Vagina (tissue), 2 donors: ENCODE data around the gene HMCN2. TPM values are rescaled to one million over a fixed set of nuclear protein-coding genes. Genes with fewer than 3 reads are reported as not detected.
"Not testable (repeated sequence)": the region's sequence is repeated elsewhere in the genome, so short reads cannot be mapped to it uniquely, and the experiment has no call there.

Experiments
- DNase-seq, 2 donors: peaks; one replicate each; pipeline ENCODE4 v3.0.0-alpha.2; 2017; ENCODE audit errors: extremely low spot score in 2 of 2
- H3K27ac ChIP-seq: fragments of 200-600 bp; sonication (generic); one replicate; pipeline ENCODE4 v1.5.1; 2019
- H3K27me3 ChIP-seq: fragments of 200-600 bp; sonication (generic); one replicate; pipeline ENCODE4 v1.5.1; 2019
- H3K36me3 ChIP-seq, 2 donors: fragments of 200-600 bp; sonication (generic); one replicate each; pipeline ENCODE4 v1.5.1; 2017 to 2019
- H3K4me1 ChIP-seq: fragments of 200-600 bp; sonication (generic); one replicate; pipeline ENCODE4 v1.5.1; 2019
- H3K4me3 ChIP-seq, 2 donors: fragments of 200-600 bp; sonication (generic); 1 replicate in 1 of 2; 2 replicates in 1 of 2; pipeline ENCODE4 v1.5.1; 2016 to 2019
- H3K9me3 ChIP-seq: fragments of 200-600 bp; sonication (generic); one replicate; pipeline ENCODE4 v1.5.1; 2019
- POLR2A ChIP-seq, 2 donors: fragments of 450-650 bp; IDR thresholded peaks; one replicate each; pipeline ENCODE4 v1.6.1; 2017; ENCODE audit warnings: antibody characterized with exemption in 2 of 2, mild to moderate bottlenecking in 2 of 2, moderate library complexity in 2 of 2
- POLR2AphosphoS5 ChIP-seq, 2 donors: sonication (generic); formaldehyde crosslinking; IDR thresholded peaks; one replicate each; pipeline ENCODE4 v1.9.0; 2017; ENCODE audit warnings: antibody characterized with exemption in 2 of 2, mild to moderate bottlenecking in 2 of 2, low read depth in 1 of 2; ENCODE audit not compliant: insufficient read depth in 1 of 2
- intact Hi-C: fragments of 100-400 bp; cut with DNase I; formaldehyde crosslinking; loops from one replicate; pipeline ENCODE4 v1.15.1; 2023
- total RNA-seq: library from RNA; depleted of rRNA; stranded (reverse); fragments of >200 nt; gene quantifications from one replicate; pipeline ENCODE4 v1.2.3, GENCODE V29; 2016
- TF ChIP-seq, protein P1 (sequence below), 3 experiments: fragments of 450-650 bp in 2 of 3; fragments of 200-600 bp in 1 of 3; sonication (generic) in 1 of 3; IDR thresholded peaks; one replicate each; pipeline ENCODE4 v1.5.1; 2017 to 2019; ENCODE audit warnings: antibody characterized with exemption in 3 of 3, mild to moderate bottlenecking in 2 of 3, moderate library complexity in 2 of 3

Gene HMCN2
- total RNA-seq, 1 donor from 2014 or later, result 5.2 TPM

- no peak for DNase-seq
- Histone ChIP-seq H3K9me3 (no peaks in the 10 kb centered on the region), H3K27me3 (no peaks in the 10 kb centered on the region), H3K4me1 (peaks cover 15% of the 10 kb centered on the region), H3K36me3 (no peaks in the 10 kb centered on the region), H3K27ac (no peak overlapping the region), H3K4me3 (no peak overlapping the region)
- intact Hi-C loops, result no loop called here
- no peak for TF ChIP-seq POLR2A (IDR thresholded peaks at IDR 0.05)
- TF ChIP-seq, protein P1, sequence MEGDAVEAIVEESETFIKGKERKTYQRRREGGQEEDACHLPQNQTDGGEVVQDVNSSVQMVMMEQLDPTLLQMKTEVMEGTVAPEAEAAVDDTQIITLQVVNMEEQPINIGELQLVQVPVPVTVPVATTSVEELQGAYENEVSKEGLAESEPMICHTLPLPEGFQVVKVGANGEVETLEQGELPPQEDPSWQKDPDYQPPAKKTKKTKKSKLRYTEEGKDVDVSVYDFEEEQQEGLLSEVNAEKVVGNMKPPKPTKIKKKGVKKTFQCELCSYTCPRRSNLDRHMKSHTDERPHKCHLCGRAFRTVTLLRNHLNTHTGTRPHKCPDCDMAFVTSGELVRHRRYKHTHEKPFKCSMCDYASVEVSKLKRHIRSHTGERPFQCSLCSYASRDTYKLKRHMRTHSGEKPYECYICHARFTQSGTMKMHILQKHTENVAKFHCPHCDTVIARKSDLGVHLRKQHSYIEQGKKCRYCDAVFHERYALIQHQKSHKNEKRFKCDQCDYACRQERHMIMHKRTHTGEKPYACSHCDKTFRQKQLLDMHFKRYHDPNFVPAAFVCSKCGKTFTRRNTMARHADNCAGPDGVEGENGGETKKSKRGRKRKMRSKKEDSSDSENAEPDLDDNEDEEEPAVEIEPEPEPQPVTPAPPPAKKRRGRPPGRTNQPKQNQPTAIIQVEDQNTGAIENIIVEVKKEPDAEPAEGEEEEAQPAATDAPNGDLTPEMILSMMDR (IDR thresholded peaks at IDR 0.05), result no peak
- no peak for TF ChIP-seq POLR2AphosphoS5 (IDR thresholded peaks at IDR 0.05; ENCODE audit: insufficient read depth in 1 of 2, low read depth in 1 of 2)
These were observed 166.2 kb downstream of the HMCN2 start for GRCh38 chr9:130431536-130432303.

DNA sequence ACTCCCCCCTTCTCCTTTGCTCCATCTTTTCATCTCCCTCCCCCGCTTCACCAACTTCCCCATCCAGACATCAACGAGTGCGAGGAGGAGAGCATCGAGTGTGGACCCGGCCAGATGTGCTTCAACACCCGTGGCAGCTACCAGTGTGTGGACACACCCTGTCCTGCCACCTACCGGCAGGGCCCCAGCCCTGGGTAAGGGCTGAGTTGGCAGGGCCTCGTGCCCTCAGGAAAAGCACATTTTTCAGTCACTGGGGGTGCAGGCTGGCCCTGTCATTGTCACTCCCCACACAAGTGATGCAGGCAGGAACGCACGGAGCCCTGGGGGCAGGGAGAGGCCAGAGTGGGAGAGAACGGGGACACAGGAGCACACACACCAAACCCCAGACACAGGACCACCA lies 166.8 kb downstream of the HMCN2 start:
- Histone ChIP-seq H3K4me1 (peaks cover 15% of the 10 kb centered on the region), H3K4me3 (no peak overlapping the region), H3K36me3 (no peaks in the 10 kb centered on the region), H3K27me3 (no peaks in the 10 kb centered on the region), H3K27ac (no peak overlapping the region), H3K9me3 (no peaks in the 10 kb centered on the region)
- no peak for DNase-seq
- TF ChIP-seq POLR2AphosphoS5 (IDR thresholded peaks at IDR 0.05; ENCODE audit: insufficient read depth in 1 of 2, low read depth in 1 of 2), result no peak
- TF ChIP-seq, protein P1 (IDR thresholded peaks at IDR 0.05), result no peak
- TF ChIP-seq POLR2A (IDR thresholded peaks at IDR 0.05), result no peak
- intact Hi-C loops, result no loop called here

DNA sequence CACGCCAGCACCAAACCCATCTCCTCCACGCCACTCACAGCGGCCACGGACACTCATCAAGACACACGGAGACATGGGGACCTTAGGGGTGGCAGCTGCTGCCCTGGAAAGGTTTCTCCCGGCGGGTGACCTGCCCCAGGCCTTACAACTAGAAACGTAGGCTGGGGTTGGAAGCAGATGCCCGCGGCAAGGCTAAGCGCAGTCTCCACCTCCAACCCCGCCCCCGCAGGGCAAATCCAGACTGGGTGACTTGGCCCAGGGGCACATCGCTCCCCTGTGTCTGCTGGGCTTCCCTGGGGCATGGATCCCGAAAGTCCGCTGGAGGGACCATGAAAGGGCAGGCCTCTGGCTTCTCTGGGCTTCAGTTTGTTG lies 167.2 kb downstream of the HMCN2 start:
- intact Hi-C loops, result no loop called here
- Histone ChIP-seq H3K9me3 (no peaks in the 10 kb centered on the region), H3K4me1 (peaks cover 15% of the 10 kb centered on the region), H3K27ac (no peak overlapping the region), H3K27me3 (no peaks in the 10 kb centered on the region), H3K36me3 (no peaks in the 10 kb centered on the region), H3K4me3 (peak overlapping the region; percentile 20 to 31)
- TF ChIP-seq, protein P1 (IDR thresholded peaks at IDR 0.05), result no peak
- no peak for TF ChIP-seq POLR2A (IDR thresholded peaks at IDR 0.05)
- TF ChIP-seq POLR2AphosphoS5 (IDR thresholded peaks at IDR 0.05; ENCODE audit: insufficient read depth in 1 of 2, low read depth in 1 of 2), result no peak
- no peak for DNase-seq

DNA sequence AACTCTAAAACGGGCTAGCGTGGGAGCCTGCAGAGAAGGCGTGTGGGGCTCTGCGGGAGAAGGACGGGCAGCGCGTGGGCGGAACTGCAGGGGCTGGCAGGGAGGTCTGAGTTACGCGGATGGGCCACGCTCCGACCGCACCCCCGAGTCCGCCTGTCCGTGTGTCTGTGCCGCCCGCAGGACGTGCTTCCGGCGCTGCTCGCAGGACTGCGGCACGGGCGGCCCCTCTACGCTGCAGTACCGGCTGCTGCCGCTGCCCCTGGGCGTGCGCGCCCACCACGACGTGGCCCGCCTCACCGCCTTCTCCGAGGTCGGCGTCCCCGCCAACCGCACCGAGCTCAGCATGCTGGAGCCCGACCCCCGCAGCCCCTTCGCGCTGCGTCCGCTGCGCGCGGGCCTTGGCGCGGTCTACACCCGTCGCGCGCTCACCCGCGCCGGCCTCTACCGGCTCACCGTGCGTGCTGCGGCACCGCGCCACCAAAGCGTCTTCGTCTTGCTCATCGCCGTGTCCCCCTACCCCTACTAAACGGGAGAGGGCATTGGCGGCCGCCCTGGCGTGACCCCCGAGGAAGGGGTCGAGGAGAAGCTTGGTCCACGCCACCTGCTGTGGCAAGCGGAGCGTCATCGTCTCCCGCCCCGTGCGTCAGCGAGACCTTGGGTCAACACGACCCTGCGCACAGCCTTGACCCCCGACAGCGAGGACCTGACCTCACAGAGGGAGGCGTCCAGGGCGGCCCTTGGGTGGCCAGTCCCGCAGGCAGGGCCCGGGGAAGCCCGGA lies 167.8 kb downstream of the HMCN2 start:
- Histone ChIP-seq H3K36me3 (no peaks in the 10 kb centered on the region), H3K9me3 (no peaks in the 10 kb centered on the region), H3K27me3 (no peaks in the 10 kb centered on the region), H3K27ac (no peak overlapping the region), H3K4me1 (peaks cover 15% of the 10 kb centered on the region), H3K4me3 (peak overlapping the region; percentile 20 to 31)
- intact Hi-C loops, result no loop called here
- no peak for DNase-seq
- no peak for TF ChIP-seq POLR2AphosphoS5 (IDR thresholded peaks at IDR 0.05; ENCODE audit: insufficient read depth in 1 of 2, low read depth in 1 of 2)
- TF ChIP-seq, protein P1 (IDR thresholded peaks at IDR 0.05), result peak; percentile 41 to 61 (median 48)

GRCh38 chr9:130433947-130434262 lies 168.3 kb downstream of the HMCN2 start:
- TF ChIP-seq, protein P1 (IDR thresholded peaks at IDR 0.05), result no peak
- TF ChIP-seq POLR2AphosphoS5 (IDR thresholded peaks at IDR 0.05; ENCODE audit: insufficient read depth in 1 of 2, low read depth in 1 of 2) (no peak), POLR2A (IDR thresholded peaks at IDR 0.05) (no peak)
- no peak for DNase-seq
- Histone ChIP-seq H3K36me3 (no peaks in the 10 kb centered on the region), H3K4me3 (peak overlapping the region in 1 of 2 donors; percentile 20), H3K9me3 (no peaks in the 10 kb centered on the region), H3K27me3 (no peaks in the 10 kb centered on the region), H3K27ac (no peak overlapping the region), H3K4me1 (peaks cover 15% of the 10 kb centered on the region)
- intact Hi-C loops, result no loop called here

GRCh38 chr9:130434656-130435055 lies 169.1 kb downstream of the HMCN2 start:
- H3K4me1 ChIP-seq, result peaks cover 15% of the 10 kb centered on the region
- H3K4me3 ChIP-seq, intact Hi-C loops, H3K27me3 ChIP-seq, H3K36me3 ChIP-seq, H3K9me3 ChIP-seq, H3K27ac ChIP-seq, DNase-seq: not testable (repeated sequence)
